Colonic mucosa (tissue), 4 donors: Measurements from ENCODE around the gene CCDC190. TPM values are rescaled to one million over a fixed set of nuclear protein-coding genes. Genes with fewer than 3 reads are reported as not detected.
A peak's percentile ranks its signal among the peaks of the same experiment; 100 is the strongest.

Experiments used
- DNase-seq: peaks from one replicate; pipeline ENCODE4 v3.0.0-alpha.2; 2020
- H3K27ac ChIP-seq: fragments of 200-600 bp; one replicate; pipeline ENCODE4 v1.8.0; 2021
- H3K27me3 ChIP-seq: fragments of 200-600 bp; one replicate; pipeline ENCODE4 v1.8.0; 2021
- H3K36me3 ChIP-seq: fragments of 200-600 bp; one replicate; pipeline ENCODE4 v1.8.0; 2021
- H3K4me1 ChIP-seq: fragments of 200-600 bp; one replicate; pipeline ENCODE4 v1.8.0; 2021; ENCODE audit warnings: mild to moderate bottlenecking
- H3K4me3 ChIP-seq: fragments of 200-600 bp; one replicate; pipeline ENCODE4 v1.8.0; 2021
- H3K9ac ChIP-seq, 2 donors: one replicate each; pipeline ENCODE4 v1.7.0; 2013; ENCODE audit warnings: control low read depth in 2 of 2, low read depth in 2 of 2, low read length in 2 of 2
- H3K9me3 ChIP-seq: fragments of 200-600 bp; one replicate; pipeline ENCODE4 v1.8.0; 2021
- intact Hi-C: fragments of 100-400 bp; cut with DNase I; formaldehyde crosslinking; loops from one replicate; pipeline ENCODE4 v1.14.1; 2022
- total RNA-seq, 2 donors: library from RNA; stranded (reverse); fragmentation: NEBNext Ultra II Directional in 1 of 2; extraction: Animal tissue kit (Norgen Biotek cat#: 25700) in 1 of 2; gene quantifications; one replicate each; pipeline ENCODE4 v1.2.1, GENCODE V29; 2021
- TF ChIP-seq, protein P1 (sequence below): fragments of 200-600 bp; IDR thresholded peaks from one replicate; pipeline ENCODE4 v1.8.0; 2022; ENCODE audit warnings: antibody characterized with exemption, mild to moderate bottlenecking
- donor health status: healthy.
- donor health status: DM: no; HTN: no; CAD: no.
- donor health status: DM: no; HTN: no; CAD: no.

CCDC190 gene
- total RNA-seq, 2 donors from 2014 or later: not detected

- Histone ChIP-seq H3K9ac (no peak overlapping the region), H3K36me3 (no peaks in the 10 kb centered on the region), H3K27ac (no peak overlapping the region), H3K4me1 (no peaks in the 10 kb centered on the region), H3K9me3 (no peaks in the 10 kb centered on the region), H3K4me3 (no peak overlapping the region), H3K27me3 (no peaks in the 10 kb centered on the region)
- DNase-seq: peak; percentile 39
- TF ChIP-seq, protein P1, sequence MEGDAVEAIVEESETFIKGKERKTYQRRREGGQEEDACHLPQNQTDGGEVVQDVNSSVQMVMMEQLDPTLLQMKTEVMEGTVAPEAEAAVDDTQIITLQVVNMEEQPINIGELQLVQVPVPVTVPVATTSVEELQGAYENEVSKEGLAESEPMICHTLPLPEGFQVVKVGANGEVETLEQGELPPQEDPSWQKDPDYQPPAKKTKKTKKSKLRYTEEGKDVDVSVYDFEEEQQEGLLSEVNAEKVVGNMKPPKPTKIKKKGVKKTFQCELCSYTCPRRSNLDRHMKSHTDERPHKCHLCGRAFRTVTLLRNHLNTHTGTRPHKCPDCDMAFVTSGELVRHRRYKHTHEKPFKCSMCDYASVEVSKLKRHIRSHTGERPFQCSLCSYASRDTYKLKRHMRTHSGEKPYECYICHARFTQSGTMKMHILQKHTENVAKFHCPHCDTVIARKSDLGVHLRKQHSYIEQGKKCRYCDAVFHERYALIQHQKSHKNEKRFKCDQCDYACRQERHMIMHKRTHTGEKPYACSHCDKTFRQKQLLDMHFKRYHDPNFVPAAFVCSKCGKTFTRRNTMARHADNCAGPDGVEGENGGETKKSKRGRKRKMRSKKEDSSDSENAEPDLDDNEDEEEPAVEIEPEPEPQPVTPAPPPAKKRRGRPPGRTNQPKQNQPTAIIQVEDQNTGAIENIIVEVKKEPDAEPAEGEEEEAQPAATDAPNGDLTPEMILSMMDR: no peak
- intact Hi-C loops: no loop called here
Observed at GRCh38 chr1:162868972-162869371, 8.0 kb upstream of the CCDC190 start.

GRCh38 chr1:162861625-162862024, 650 bp upstream of the CCDC190 start:
- Histone ChIP-seq H3K9ac (no peak overlapping the region), H3K27me3 (no peaks in the 10 kb centered on the region), H3K36me3 (no peaks in the 10 kb centered on the region), H3K4me1 (no peaks in the 10 kb centered on the region), H3K27ac (no peak overlapping the region), H3K9me3 (no peaks in the 10 kb centered on the region), H3K4me3 (no peak overlapping the region)
- no peak for DNase-seq
- intact Hi-C loops: loop anchor here (5.0 kb wide), 1 partner anchor 456 kb away; no protein-coding TSS in a partner anchor
- TF ChIP-seq, protein P1: no peak

DNA sequence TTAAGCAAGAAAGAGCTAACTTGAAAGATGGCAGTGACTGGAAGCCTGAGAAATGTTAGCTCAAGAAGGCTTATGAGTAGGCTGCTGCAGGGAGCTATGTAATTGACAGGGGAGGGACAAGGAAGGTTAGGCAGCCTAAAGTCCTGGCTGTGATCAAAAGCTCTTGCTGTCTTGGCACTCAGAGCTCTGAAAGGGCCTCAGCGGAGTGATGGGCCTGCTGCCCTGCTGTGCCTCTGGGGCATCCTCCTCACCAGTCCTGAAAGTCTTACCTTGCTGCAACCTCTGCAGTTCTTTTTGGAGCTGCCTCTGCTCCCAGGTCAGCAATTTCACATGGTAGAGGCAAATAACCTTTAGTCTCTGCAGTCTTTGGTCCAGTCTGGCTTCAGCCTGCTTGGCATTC, 1.8 kb downstream of the CCDC190 start:
- DNase-seq: no peak
- H3K27ac ChIP-seq: no peak overlapping the region
- no peaks in the 10 kb centered on the region for H3K36me3 ChIP-seq
- H3K4me3 ChIP-seq: no peak overlapping the region
- no peaks in the 10 kb centered on the region for H3K27me3 ChIP-seq
- intact Hi-C loops: loop anchor here (5.0 to 10.0 kb wide), 2 partner anchors 206 to 318 kb away; partner anchors contain the start of gene RGS4
- TF ChIP-seq, protein P1: no peak
- no peaks in the 10 kb centered on the region for H3K4me1 ChIP-seq
- H3K9me3 ChIP-seq: no peaks in the 10 kb centered on the region
- H3K9ac ChIP-seq: no peak overlapping the region

DNA sequence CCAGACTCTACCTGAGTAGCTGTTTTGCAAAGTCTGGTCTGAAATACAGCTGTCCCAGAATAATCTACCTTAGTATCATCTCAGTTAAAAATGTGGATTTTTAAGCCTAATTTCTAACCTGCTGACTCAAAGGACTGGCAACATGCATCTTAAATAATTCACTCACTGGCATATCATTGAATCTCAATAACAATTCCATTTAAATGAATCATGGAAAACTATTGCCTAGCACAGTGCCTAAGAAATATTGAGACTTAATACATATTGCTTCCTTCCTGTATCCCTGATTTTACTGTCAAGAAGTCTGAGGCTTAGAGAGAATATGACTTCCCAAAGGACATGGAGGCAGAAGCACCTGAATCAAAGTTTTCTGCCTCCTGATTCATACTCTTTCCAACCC, 3.1 kb downstream of the CCDC190 start:
- no peak for DNase-seq
- Histone ChIP-seq H3K9ac (no peak overlapping the region), H3K4me1 (no peaks in the 10 kb centered on the region), H3K27me3 (no peaks in the 10 kb centered on the region), H3K27ac (no peak overlapping the region), H3K9me3 (no peaks in the 10 kb centered on the region), H3K36me3 (no peaks in the 10 kb centered on the region), H3K4me3 (no peak overlapping the region)
- TF ChIP-seq, protein P1: no peak
- intact Hi-C loops: loop anchor here (5.0 to 10.0 kb wide), 2 partner anchors 207 to 319 kb away; partner anchors contain the start of gene RGS4

DNA sequence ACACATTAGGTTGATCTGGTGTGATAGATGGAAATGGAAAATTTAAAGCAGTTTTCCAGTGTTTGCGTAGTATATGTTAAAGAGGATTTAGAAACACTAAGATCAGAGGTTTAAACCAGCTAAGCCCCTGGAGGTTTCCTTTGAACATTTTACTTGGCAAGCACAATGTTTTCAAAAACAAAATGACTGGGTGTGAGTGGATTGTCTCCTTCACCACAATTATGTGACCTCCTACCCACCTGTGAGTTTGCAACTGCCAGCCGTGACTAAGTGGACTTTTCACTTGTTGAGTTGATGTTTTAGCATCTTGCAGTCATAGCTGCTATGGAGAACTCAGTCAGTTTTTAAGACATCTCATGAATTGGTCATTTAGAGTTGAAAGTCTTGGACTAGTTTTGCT, 4.7 kb downstream of the CCDC190 start:
- Histone ChIP-seq H3K4me1 (no peaks in the 10 kb centered on the region), H3K27me3 (no peaks in the 10 kb centered on the region), H3K4me3 (no peak overlapping the region), H3K9ac (no peak overlapping the region), H3K9me3 (no peaks in the 10 kb centered on the region), H3K27ac (no peak overlapping the region), H3K36me3 (no peaks in the 10 kb centered on the region)
- no peak for DNase-seq
- intact Hi-C loops: loop anchor here (5.0 to 10.0 kb wide), 2 partner anchors 209 to 321 kb away; partner anchors contain the start of gene RGS4
- TF ChIP-seq, protein P1: no peak
